ENCODE results near the gene GHR. TPM values are rescaled to one million over a fixed set of nuclear protein-coding genes. Genes with fewer than 3 reads are reported as not detected.

The GHR gene
- 21.6 TPM for total RNA-seq

DNA sequence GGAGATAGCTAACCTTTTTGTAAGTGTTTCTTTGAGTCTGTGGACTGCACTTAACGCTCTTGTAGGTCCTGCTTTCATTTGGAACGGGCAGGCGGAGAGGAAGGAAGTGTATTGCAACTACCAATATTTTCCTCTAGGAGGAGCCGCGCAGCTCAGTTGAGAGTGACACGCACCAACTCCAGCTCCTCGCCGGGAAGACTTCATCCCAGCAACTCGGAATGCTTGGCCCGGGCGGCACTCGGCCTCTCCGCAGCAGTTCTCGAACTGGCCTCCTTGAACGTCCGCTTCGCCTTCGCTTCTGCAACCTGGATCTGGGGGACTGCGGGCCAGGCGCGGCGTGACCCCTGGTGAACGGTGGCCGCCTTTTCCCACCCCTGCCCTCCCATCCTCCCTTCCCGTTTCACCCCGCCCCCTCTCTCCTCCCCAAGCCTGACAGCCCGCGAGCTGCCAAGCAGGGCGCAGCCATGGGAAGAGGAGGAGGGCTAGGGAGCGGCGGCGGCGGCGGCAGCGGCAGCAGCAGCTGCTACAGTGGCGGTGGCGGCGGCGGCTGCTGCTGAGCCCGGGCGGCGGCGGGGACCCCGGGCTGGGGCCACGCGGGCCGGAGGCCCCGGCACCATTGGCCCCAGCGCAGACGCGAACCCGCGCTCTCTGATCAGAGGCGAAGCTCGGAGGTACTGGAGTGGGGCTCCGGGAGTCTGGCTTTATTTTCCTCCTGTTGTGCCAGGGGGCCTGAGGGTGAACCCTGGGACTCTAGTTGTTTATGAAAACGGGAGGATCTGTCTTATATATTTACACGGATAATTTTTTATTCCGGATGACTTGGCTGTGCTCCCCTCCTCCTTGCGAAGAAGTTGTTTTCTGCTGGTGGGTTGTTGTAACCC, at the start of gene GHR:
Gene GHR, plus strand, starts transcription at position 155 of the 881 bp plus-strand sequence. CDS start 142,436 bp downstream, outside the sequence.

DNA sequence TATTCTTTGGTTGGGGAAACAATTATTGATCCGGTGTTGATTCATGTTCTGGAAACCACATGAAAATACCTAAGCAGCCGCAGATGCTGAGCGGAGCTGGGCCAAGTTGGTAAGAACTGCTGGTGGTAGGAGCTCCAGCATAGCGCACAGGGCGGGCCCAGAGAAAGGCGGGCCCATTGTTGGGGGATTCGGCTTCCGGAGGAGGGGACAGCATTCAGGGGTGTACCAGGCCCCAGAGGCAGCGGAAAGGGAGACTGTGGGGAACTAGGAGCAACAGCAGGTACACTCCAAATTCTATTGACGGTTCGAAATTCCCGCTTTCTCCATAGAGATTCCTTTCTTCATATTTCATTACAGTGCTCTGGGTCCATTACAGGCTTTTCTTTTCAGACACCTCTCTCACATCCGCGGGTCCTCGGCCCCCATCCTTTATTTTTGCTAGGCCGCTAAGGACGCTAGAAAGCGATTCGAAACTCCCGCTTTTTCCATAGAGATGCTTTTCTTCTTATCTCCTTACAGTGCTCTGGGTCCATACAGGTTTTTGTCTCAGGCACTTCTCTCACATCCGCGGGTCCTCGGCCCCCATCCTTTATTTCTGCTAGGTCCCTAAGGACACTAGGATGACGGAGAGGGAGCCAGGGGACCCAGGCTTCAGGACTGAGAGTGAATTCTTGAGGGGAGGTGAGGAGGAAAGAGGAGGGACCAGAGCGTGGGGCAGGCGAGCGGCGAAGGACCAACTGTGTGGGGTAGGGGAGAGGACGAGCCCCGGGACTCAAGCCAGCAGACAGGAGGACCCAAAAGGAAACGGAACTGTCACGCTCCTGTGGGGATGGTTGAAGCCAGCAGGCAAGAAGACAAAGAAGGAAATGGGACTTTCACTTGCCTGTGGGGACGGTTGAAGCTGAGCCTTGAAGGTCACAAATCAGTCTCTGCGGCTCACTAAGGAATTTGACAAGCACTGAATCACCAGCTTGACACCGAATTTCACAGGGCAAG, 333.7 kb downstream of the GHR start, which contains the start of gene CCDC152:
Gene CCDC152, plus strand, starts transcription at position 213 of the 996 bp plus-strand sequence. CDS start 2,304 bp downstream, outside the sequence.

